Measurements from ENCODE around the gene RNF138. TPM values are rescaled to one million over a fixed set of nuclear protein-coding genes. Genes with fewer than 3 reads are reported as not detected.

RNF138 gene
- total RNA-seq, 1 donor from 2014 or later = 10.6 TPM

DNA sequence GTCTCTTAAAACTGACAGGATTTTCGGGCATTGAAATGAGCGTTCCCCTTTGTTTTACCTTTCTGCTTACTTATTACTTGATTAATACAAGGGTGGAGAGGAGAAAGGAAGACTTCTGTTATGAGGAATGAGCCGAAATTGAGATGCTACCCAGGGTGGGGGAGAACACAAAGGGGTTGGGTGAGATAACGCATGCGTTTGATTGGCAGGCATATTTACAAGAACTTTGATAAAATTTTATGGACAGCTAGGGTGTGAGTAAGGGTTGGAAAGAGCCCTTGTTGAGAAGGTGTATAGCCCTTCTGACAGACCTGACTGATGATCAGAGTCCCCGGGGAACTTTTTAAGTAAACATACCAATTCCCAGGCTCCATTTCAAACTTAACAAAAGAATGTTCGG is 1.8 kb downstream of the RNF138 start:
- intact Hi-C loops (cut with micrococcal nuclease) = no loop called here
- ATAC-seq (no peak), DNase-seq (no peak)

DNA sequence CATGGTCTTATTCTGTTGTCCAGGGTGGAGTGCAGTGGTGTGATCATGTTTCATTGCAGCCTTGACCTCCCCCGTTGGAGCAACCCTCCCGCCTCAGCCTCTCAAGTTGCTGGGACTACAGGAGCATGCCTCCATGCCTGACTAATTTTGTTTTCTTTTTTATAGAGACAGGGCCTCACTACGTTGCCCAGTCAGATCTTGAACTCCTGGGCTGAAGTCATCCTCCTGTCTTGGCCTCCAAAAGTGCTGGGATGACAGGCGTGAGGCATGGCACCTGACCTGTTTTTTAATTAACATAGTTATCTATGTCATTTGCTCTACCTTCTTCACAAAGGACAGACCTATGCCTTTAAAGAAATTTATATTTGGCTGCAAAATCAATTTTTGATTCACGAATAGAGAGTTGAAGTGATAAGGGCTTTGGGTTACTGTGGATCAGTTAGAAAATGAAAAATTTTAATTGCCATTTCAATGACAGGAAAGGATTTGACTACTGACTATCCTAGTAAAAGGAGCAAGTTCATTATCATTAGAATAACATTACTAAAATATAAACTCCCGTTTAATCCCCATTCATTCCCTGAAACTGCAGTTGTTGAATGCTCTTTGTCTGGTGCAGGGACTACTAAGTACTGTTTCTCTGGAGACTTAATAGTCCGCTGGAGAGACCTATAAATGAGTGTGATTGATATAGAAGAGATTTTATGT is 3.7 kb downstream of the RNF138 start:
- DNase-seq (no peak), ATAC-seq (no peak)
- intact Hi-C loops (cut with micrococcal nuclease) = no loop called here

GRCh38 chr18:32095900-32096229 is 4.2 kb downstream of the RNF138 start:
- DNase-seq (no peak), ATAC-seq (no peak)
- intact Hi-C loops (cut with micrococcal nuclease) = no loop called here

GRCh38 chr18:32096946-32097345 is 5.3 kb downstream of the RNF138 start:
- intact Hi-C loops (cut with micrococcal nuclease) = no loop called here
- ATAC-seq (no peak), DNase-seq (no peak)

DNA sequence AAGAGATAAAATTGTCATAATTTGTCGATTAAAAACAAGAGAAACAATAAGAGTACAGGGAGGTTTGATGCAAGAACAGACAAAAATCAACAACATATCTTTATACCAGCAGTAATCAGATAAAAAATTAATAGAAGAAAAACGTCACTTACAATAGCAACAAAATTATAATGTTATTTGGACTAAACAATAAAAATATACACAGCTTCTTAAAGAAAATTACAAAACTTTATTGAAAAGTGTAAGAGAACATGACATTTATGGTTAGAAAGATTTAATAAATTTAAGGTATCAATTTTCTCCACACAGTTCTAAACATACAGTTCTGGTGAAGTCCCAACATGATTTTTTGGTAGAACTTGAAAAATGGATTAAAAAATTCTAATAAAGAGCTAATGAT is 12.8 kb downstream of the RNF138 start:
- ATAC-seq = no peak
- intact Hi-C loops (cut with micrococcal nuclease) = no loop called here
- no peak for DNase-seq

DNA sequence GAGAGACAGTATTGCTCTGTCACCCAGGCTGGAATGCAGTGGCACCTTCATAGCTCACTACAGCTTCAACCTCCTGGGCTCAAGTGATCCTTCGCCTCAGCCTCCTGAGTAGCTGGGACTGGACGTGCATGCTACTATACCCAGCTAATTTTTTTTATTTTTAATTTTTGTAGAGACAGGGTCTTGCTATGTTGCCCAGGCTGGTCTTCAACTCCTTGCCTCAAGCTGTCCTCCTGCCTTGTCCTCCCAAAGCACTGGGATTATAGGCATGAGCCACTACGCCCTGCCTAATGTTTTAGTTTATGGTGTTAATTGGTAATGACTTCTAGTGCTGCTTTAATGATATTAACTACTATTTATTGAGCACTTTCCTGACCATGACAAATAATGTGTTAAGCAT is 18.3 kb downstream of the RNF138 start:
- intact Hi-C loops (cut with micrococcal nuclease) = no loop called here
- ATAC-seq (no peak), DNase-seq (no peak)

DNA sequence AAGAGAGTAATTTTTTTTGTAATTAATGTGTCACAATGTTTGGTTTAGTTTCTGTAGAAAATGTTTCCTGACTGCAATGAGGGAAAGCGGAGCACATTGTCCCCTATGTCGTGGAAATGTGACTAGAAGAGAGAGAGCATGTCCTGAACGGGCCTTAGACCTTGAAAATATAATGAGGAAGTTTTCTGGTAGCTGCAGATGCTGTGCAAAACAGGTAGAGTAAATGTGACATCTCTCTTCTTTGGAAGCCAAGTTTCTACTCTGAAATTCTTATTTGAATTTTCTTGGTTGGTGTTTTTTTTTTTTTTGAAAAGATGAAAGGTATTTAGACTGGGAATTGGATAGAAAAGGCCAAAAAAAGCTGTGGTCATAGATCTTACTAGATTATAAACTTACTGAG is 20.0 kb downstream of the RNF138 start:
- DNase-seq = no peak
- intact Hi-C loops (cut with micrococcal nuclease) = no loop called here
- ATAC-seq = no peak

DNA sequence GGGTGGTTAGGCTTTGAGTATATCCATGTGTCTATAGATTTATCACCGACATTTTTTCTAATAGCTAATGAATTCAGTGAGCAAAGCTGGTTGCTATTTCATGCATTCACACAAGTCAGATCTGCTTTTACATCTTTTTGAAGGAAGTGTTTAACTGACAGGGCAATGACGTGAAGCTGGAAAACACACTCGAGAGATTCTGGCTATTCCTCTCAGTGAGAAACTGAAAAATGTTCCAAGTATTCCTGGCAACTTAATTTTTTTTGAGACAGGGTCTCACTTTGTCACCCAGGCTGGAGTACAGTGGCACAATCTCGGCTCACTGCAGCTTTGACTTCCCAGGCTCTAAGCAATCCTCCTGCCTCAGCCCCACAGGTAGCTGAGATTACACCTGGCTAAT is 21.2 kb downstream of the RNF138 start:
- ATAC-seq (no peak), DNase-seq (no peak)
- intact Hi-C loops (cut with micrococcal nuclease) = no loop called here

GRCh38 chr18:32114293-32114942 is 22.7 kb downstream of the RNF138 start:
- intact Hi-C loops (cut with micrococcal nuclease) = no loop called here
- ATAC-seq (no peak), DNase-seq (no peak)

- DNase-seq (no peak), ATAC-seq (no peak)
- intact Hi-C loops (cut with micrococcal nuclease) = no loop called here
Measured at GRCh38 chr18:32122039-32122438, 30.4 kb downstream of the RNF138 start.

DNA sequence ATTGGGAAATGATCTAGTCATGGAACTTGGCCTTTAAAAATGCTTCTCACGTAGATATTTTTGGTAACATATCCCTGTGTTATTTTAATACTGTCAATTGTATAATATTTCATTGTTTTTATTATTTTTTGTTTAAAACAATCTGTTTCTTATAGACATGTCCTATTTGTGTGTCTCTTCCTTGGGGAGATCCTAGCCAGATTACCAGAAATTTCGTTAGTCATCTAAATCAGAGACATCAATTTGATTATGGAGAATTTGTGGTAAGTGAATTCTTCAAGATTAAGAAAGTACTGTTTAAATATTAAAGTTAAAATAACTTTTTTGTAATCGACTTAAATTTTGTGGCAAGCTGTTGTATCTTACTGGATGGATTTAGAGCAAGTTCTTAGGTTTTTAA is 34.9 kb downstream of the RNF138 start:
- ATAC-seq (no peak), DNase-seq (no peak)
- intact Hi-C loops (cut with micrococcal nuclease) = no loop called here

- no peak for ATAC-seq
- intact Hi-C loops (cut with micrococcal nuclease) = no loop called here
- DNase-seq = no peak
Measured at GRCh38 chr18:32135625-32136024, 44.0 kb downstream of the RNF138 start.

DNA sequence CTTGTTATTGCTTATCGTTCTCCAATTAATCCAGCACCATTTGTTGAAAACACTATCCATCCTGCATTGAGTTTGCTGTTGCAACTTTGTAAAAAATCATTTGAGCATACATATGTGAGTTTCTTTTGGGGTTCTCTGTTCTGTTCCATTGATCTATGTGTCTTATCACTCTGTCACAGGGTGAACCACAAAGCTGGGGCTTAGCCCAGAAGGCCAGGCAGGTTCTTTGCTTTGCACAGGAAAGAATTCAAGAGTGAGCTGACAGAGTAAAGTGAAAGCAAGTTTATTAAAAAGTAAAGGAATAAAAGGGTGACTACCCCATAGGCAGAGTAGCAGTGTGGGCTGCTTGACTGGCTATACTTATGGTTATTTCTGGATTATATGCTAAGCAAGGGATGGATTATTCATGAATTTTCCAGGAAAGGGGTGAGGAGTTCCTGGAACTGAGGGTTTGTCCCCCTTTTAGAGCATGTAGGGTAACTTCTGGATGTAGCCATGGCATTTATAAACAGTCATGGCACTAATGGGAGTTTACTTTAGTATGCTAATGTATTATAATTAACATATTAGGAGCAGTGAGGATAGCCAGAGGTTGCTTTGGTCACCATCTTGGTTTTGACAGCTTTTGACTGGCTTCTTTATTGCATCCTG is 46.8 kb downstream of the RNF138 start:
- no peak for DNase-seq
- intact Hi-C loops (cut with micrococcal nuclease) = no loop called here

GRCh38 chr18:32139835-32140283 is 48.2 kb downstream of the RNF138 start:
- intact Hi-C loops (cut with micrococcal nuclease) = no loop called here
- no peak for DNase-seq
- no peak for ATAC-seq

More for the DNA sequence above, 46.8 kb downstream of the RNF138 start:
- no peak for ATAC-seq

DNA sequence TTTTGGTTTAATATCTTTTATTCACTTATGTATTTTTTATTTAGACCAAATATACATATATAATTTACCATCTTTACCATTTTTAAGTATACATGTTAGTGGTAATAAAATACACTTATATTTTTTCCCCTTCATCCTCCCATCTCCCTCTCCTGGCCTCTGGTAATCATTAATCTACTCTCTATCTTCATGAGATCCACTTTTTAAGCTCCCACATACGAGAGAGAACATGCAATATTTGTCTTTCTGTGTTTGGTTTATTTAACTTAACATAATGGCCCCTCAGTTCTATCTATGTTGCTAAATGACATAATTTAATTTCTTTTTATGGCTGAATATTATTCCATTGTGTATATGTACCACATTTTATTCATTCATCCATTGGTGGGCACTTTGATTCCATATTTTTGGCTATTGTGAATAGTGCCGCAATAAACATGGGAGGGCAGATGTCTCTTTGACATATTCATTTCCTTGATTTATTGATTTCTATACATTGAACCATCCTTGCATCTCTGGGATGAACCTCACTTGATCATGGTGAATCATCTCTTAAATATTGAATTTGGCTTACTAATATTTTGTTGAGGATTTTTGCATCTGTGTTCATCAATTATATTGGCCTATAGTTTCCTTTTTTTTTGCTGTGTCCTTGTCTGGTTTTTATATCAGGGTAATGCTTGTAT is 56.7 kb downstream of the RNF138 start:
- DNase-seq (no peak), ATAC-seq (no peak)
- intact Hi-C loops (cut with micrococcal nuclease) = no loop called here

GRCh38 chr18:32152705-32153448 is 61.2 kb downstream of the RNF138 start:
- ATAC-seq = no peak
- no peak for DNase-seq
- intact Hi-C loops (cut with micrococcal nuclease) = no loop called here

- no peak for ATAC-seq
- no peak for DNase-seq
- intact Hi-C loops (cut with micrococcal nuclease) = loop anchor here (2.0 kb wide), 1 partner anchor 396 kb away; no protein-coding TSS in a partner anchor
Measured at GRCh38 chr18:32156855-32157254, 65.2 kb downstream of the RNF138 start.

DNA sequence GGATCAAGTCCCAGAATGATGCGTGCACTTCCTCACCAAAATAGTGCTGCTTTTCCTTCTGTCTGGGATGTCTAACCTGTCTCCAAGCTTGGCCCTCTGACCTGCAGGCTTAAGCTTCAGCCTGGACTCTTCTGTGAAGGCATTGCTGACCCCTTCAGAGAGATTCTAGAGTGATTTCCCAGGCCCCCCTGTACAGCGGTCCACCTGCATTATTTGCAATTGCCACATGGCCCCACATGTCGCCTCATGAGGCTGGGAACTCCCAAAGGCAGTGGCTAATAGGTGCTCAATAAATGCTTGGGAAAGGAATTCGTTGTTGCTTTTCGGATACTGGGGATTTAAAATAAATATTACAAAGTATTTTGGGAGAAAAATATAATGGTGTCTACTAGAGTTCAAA is 65.9 kb downstream of the RNF138 start:
- DNase-seq (no peak), ATAC-seq (no peak)
- intact Hi-C loops (cut with micrococcal nuclease) = loop anchor here (2.0 kb wide), 1 partner anchor 395 kb away; no protein-coding TSS in a partner anchor

DNA sequence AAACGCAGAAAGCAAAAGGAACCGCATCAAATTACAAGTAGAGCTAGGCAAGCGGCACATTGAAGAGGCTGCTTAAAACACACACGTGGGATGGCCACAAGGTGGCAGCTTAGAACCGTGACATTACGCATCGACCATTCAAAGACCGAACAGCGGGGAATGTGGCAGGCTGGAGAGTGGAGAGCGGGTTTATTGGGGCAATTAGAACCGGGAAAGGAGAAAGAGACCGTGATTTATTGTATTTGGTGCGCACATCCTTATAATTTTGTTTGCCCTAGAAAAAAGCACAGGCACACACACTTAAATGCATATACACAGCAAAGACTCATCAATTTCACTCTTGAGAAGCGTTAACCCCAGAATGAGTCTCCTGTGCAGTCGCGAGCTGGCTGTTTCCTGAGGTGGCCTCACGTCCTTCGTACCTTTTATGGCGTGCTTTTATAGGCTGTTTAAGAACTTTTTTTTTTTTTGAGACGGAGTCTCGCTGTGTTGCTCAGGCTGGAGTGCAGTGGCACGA is 66.5 kb downstream of the RNF138 start:
- DNase-seq (peak; percentile 72), ATAC-seq (peak; percentile 98)
- intact Hi-C loops (cut with micrococcal nuclease) = no loop called here
